ENCODE measurements around the gene C2CD2L.

DNA sequence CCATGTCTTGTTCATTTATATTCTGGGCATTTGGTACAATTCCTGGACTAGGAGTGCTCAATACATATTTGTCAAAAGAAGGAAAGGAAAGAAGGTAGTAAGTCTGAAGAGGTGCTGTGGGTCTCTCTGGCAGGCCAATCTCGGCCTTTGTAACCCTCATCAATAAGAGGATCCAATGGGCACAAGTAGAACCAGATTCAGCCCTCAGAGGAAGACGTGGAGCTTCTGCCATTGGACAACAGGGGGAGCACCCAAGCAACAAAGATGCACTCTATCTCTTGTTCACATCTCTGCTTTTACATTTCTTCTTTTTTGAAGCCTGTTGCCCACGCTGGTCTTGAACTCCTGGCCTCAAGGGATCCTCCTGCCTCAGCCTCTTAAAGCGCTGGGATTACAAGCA is 41.8 kb upstream of the C2CD2L start:
- TF ChIP-seq, protein P1, sequence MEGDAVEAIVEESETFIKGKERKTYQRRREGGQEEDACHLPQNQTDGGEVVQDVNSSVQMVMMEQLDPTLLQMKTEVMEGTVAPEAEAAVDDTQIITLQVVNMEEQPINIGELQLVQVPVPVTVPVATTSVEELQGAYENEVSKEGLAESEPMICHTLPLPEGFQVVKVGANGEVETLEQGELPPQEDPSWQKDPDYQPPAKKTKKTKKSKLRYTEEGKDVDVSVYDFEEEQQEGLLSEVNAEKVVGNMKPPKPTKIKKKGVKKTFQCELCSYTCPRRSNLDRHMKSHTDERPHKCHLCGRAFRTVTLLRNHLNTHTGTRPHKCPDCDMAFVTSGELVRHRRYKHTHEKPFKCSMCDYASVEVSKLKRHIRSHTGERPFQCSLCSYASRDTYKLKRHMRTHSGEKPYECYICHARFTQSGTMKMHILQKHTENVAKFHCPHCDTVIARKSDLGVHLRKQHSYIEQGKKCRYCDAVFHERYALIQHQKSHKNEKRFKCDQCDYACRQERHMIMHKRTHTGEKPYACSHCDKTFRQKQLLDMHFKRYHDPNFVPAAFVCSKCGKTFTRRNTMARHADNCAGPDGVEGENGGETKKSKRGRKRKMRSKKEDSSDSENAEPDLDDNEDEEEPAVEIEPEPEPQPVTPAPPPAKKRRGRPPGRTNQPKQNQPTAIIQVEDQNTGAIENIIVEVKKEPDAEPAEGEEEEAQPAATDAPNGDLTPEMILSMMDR (IDR thresholded peaks at IDR 0.05), result peak; percentile 60
- TF ChIP-seq ZFX (IDR thresholded peaks at IDR 0.05; ENCODE audit: borderline replicate concordance), result no peak

Data from 22Rv1 (cell line).